Ectodermal cell (in vitro differentiated cells): Measurements from ENCODE around the gene WDR18.
A peak's percentile ranks its signal among the peaks of the same experiment; 100 is the strongest.
"Not testable (repeated sequence)": the region's sequence is repeated elsewhere in the genome, so short reads cannot be mapped to it uniquely, and the experiment has no call there.

Experiments used
- H3K27ac ChIP-seq: 2 replicates; pipeline ENCODE4 v1.7.0; 2013; ENCODE audit warnings: mild to moderate bottlenecking, low read depth, low read length; ENCODE audit not compliant: insufficient read depth, poor library complexity, severe bottlenecking
- H3K27me3 ChIP-seq: 2 replicates; pipeline ENCODE4 v1.7.0; 2013; ENCODE audit warnings: mild to moderate bottlenecking, low read length; ENCODE audit not compliant: insufficient read depth, control insufficient read depth, poor library complexity, severe bottlenecking
- H3K36me3 ChIP-seq: one replicate; pipeline ENCODE4 v1.7.0; 2013; ENCODE audit warnings: low read length; ENCODE audit not compliant: control insufficient read depth, insufficient read depth
- H3K4me1 ChIP-seq: one replicate; pipeline ENCODE4 v1.7.0; 2013; ENCODE audit warnings: low read length; ENCODE audit not compliant: control insufficient read depth, insufficient read depth
- H3K4me3 ChIP-seq: 2 replicates; pipeline ENCODE4 v1.7.0; 2013; ENCODE audit warnings: low read depth, low read length, control low read depth; ENCODE audit not compliant: insufficient read depth
- H3K9me3 ChIP-seq: 2 replicates; pipeline ENCODE4 v1.7.0; 2013; ENCODE audit warnings: mild to moderate bottlenecking, low read length, moderate library complexity; ENCODE audit not compliant: control insufficient read depth
- WGBS, 2 experiments: methylation state at CpG; one replicate each; pipeline ENCODE4 v1.1.7; 2013; ENCODE audit warnings: missing lambda C conversion rate in 2 of 2; 5-methylcytosine and 5-hydroxymethylcytosine counted together

The WDR18 gene

GRCh38 chr19:952049-952679, 32.0 kb upstream of the WDR18 start:
- Histone ChIP-seq H3K27ac (no peak overlapping the region), H3K4me3 (no peak overlapping the region), H3K4me1 (peaks cover 42% of the 10 kb centered on the region), H3K27me3 (no peaks in the 10 kb centered on the region), H3K36me3 (peaks cover 3% of the 10 kb centered on the region), H3K9me3 (no peaks in the 10 kb centered on the region)
- WGBS, 2 experiments = 87 to 94% methylated on average over 14 of the region's 14 CpGs

GRCh38 chr19:952680-953444, 31.3 kb upstream of the WDR18 start:
- Histone ChIP-seq H3K9me3 (no peaks in the 10 kb centered on the region), H3K27me3 (no peaks in the 10 kb centered on the region), H3K27ac (no peak overlapping the region), H3K4me1 (peaks cover 45% of the 10 kb centered on the region), H3K4me3 (no peak overlapping the region), H3K36me3 (peaks cover 3% of the 10 kb centered on the region)
- WGBS, 2 experiments = 63 to 71% methylated on average over 20 to 21 of the region's 21 CpGs

- no peaks in the 10 kb centered on the region for H3K9me3 ChIP-seq
- 60 to 67% methylated on average over 31 to 33 of the region's 33 CpGs for WGBS, 2 experiments
- H3K36me3 ChIP-seq = no peaks in the 10 kb centered on the region
- H3K27ac ChIP-seq = no peak overlapping the region
- no peak overlapping the region for H3K4me3 ChIP-seq
- no peaks in the 10 kb centered on the region for H3K27me3 ChIP-seq
- peaks cover 45% of the 10 kb centered on the region for H3K4me1 ChIP-seq
These were observed 30.5 kb upstream of the WDR18 start for GRCh38 chr19:953445-954271.

- H3K27me3 ChIP-seq = no peaks in the 10 kb centered on the region
- no peaks in the 10 kb centered on the region for H3K36me3 ChIP-seq
- H3K9me3 ChIP-seq = no peaks in the 10 kb centered on the region
- H3K27ac ChIP-seq = no peak overlapping the region
- H3K4me1 ChIP-seq = peaks cover 45% of the 10 kb centered on the region
- H3K4me3 ChIP-seq = no peak overlapping the region
- WGBS, 2 experiments = 85 to 88% methylated on average over 14 of the region's 14 CpGs
These were observed 29.9 kb upstream of the WDR18 start for GRCh38 chr19:954272-954671.

GRCh38 chr19:954672-955494, 29.3 kb upstream of the WDR18 start:
- H3K27ac ChIP-seq = peak overlapping the region; percentile 63
- H3K36me3 ChIP-seq = no peaks in the 10 kb centered on the region

GRCh38 chr19:955803-956765, 28.1 kb upstream of the WDR18 start:
- no peaks in the 10 kb centered on the region for H3K9me3 ChIP-seq
- H3K36me3 ChIP-seq = no peaks in the 10 kb centered on the region
- H3K4me1 ChIP-seq = peaks cover 59% of the 10 kb centered on the region
- no peaks in the 10 kb centered on the region for H3K27me3 ChIP-seq
- WGBS, 2 experiments = 67% methylated on average over 55 of the region's 55 CpGs
- peak overlapping the region; percentile 82 for H3K27ac ChIP-seq
- H3K4me3 ChIP-seq = no peak overlapping the region

More at GRCh38 chr19:954672-955494, 29.3 kb upstream of the WDR18 start:
- WGBS, 2 experiments = 72 to 73% methylated on average over 43 of the region's 43 CpGs
- Histone ChIP-seq H3K4me1 (peaks cover 49% of the 10 kb centered on the region), H3K9me3 (no peaks in the 10 kb centered on the region), H3K4me3 (no peak overlapping the region), H3K27me3 (no peaks in the 10 kb centered on the region)

GRCh38 chr19:956766-957440, 27.2 kb upstream of the WDR18 start:
- H3K4me3 ChIP-seq = no peak overlapping the region
- no peaks in the 10 kb centered on the region for H3K9me3 ChIP-seq
- WGBS, 2 experiments = 33 to 35% methylated on average over 27 of the region's 27 CpGs
- peak overlapping the region; percentile 82 for H3K27ac ChIP-seq
- peaks cover 59% of the 10 kb centered on the region for H3K4me1 ChIP-seq
- H3K27me3 ChIP-seq = no peaks in the 10 kb centered on the region
- H3K36me3 ChIP-seq = no peaks in the 10 kb centered on the region

- H3K27ac ChIP-seq = peak overlapping the region; percentile 82
- WGBS, 2 experiments = 92 to 93% methylated on average over 9 of the region's 9 CpGs
These were observed 26.6 kb upstream of the WDR18 start for GRCh38 chr19:957578-957977.

More at GRCh38 chr19:957578-957977, 26.6 kb upstream of the WDR18 start:
- H3K27me3 ChIP-seq, H3K9me3 ChIP-seq, H3K36me3 ChIP-seq, H3K4me3 ChIP-seq: not testable (repeated sequence)
- H3K4me1 ChIP-seq = peaks cover 57% of the 10 kb centered on the region
